HEK293 (cell line): ENCODE measurements around the gene ZNF574.

Experiments used
- CTCF ChIA-PET: fragments of 350-600 bp; formaldehyde crosslinking; extraction: SDS; loops from one replicate; lab custom pipeline; 2021; ENCODE audit warnings: antibody characterized with exemption; lab: Yijun Ruan, JAX
- POLR2A ChIA-PET: fragments of 300-600 bp; formaldehyde crosslinking; extraction: SDS; loops from one replicate; lab custom pipeline; 2020; ENCODE audit warnings: antibody characterized with exemption, inconsistent platforms; lab: Yijun Ruan, JAX
- H3K27ac ChIP-seq: fragments of 200-500 bp; sonication (Bioruptor generic); 2 replicates; pipeline ENCODE4 v1.5.1; 2014; ENCODE audit warnings: low read depth, low read length, control low read depth, inconsistent platforms; ENCODE audit errors: extremely low read depth
- H3K36me3 ChIP-seq, 2 experiments: fragments of 200-500 bp in 1 of 2; sonication (Bioruptor generic) in 1 of 2; 1 replicate in 1 of 2; 2 replicates in 1 of 2; pipeline ENCODE4 v1.5.1; 2014 to 2017; ENCODE audit warnings: inconsistent platforms in 2 of 2, low read length in 2 of 2; ENCODE audit not compliant: control insufficient read depth in 2 of 2, insufficient read depth in 1 of 2
- H3K4me1 ChIP-seq: fragments of 200-500 bp; sonication (Bioruptor generic); 2 replicates; pipeline ENCODE4 v1.5.1; 2014; ENCODE audit warnings: mild to moderate bottlenecking, low read length, inconsistent platforms; ENCODE audit not compliant: control insufficient read depth, insufficient read depth
- H3K4me3 ChIP-seq: 2 replicates; pipeline ENCODE4 v1.5.1; 2011; ENCODE audit warnings: low read depth, mild to moderate bottlenecking, control low read depth, low read length, moderate library complexity
- H3K9me3 ChIP-seq: fragments of 200-500 bp; sonication (Bioruptor generic); 2 replicates; pipeline ENCODE4 v1.5.1; 2014; ENCODE audit warnings: low read depth, low read length, inconsistent platforms; ENCODE audit not compliant: control insufficient read depth, insufficient read depth
- CTCF ChIP-seq: fragments of 450-650 bp; formaldehyde crosslinking; IDR thresholded peaks from 2 replicates; pipeline ENCODE4 v1.5.1; 2016; ENCODE audit warnings: missing biosample characterization, missing genetic modification characterization
- KLF7 ChIP-seq: fragments of 450-650 bp; formaldehyde crosslinking; IDR thresholded peaks from 2 replicates; pipeline ENCODE4 v1.5.1; 2016; ENCODE audit warnings: missing biosample characterization, missing genetic modification characterization, borderline replicate concordance
- MYNN ChIP-seq: fragments of 450-650 bp; formaldehyde crosslinking; IDR thresholded peaks from 2 replicates; pipeline ENCODE4 v1.5.1; 2016; ENCODE audit warnings: missing biosample characterization, missing genetic modification characterization, borderline replicate concordance
- PATZ1 ChIP-seq: fragments of 450-650 bp; formaldehyde crosslinking; IDR thresholded peaks from 2 replicates; pipeline ENCODE4 v1.5.1; 2016; ENCODE audit warnings: missing biosample characterization, missing genetic modification characterization
- REST ChIP-seq: fragments of 450-650 bp; formaldehyde crosslinking; IDR thresholded peaks from 2 replicates; pipeline ENCODE4 v1.5.1; 2016; ENCODE audit warnings: missing biosample characterization, missing genetic modification characterization
- SP3 ChIP-seq: fragments of 450-650 bp; formaldehyde crosslinking; IDR thresholded peaks from 2 replicates; pipeline ENCODE4 v1.5.1; 2016; ENCODE audit warnings: missing biosample characterization, missing genetic modification characterization
- TCF7L2 ChIP-seq: IDR thresholded peaks from 2 replicates; pipeline ENCODE4 v1.6.1; 2011; ENCODE audit warnings: low read depth, mild to moderate bottlenecking, inconsistent platforms, low read length, moderate library complexity, borderline replicate concordance
- WT1 ChIP-seq: fragments of 450-650 bp; formaldehyde crosslinking; IDR thresholded peaks from 2 replicates; pipeline ENCODE4 v1.5.1; 2016; ENCODE audit warnings: missing biosample characterization, missing genetic modification characterization
- ZBTB48 ChIP-seq: fragments of 450-650 bp; formaldehyde crosslinking; IDR thresholded peaks from 2 replicates; pipeline ENCODE4 v1.5.1; 2016; ENCODE audit warnings: missing biosample characterization, missing genetic modification characterization
- ZEB2 ChIP-seq: fragments of 450-650 bp; formaldehyde crosslinking; IDR thresholded peaks from 2 replicates; pipeline ENCODE4 v1.5.1; 2016; ENCODE audit warnings: missing biosample characterization, missing genetic modification characterization
- ZNF157 ChIP-seq: fragments of 450-650 bp; formaldehyde crosslinking; IDR thresholded peaks from 2 replicates; pipeline ENCODE4 v1.5.1; 2016; ENCODE audit warnings: missing biosample characterization, missing genetic modification characterization
- ZNF16 ChIP-seq: fragments of 450-650 bp; formaldehyde crosslinking; IDR thresholded peaks from 2 replicates; pipeline ENCODE4 v1.5.1; 2016; ENCODE audit warnings: low read depth, missing biosample characterization, missing genetic modification characterization
- ZNF239 ChIP-seq: fragments of 450-650 bp; formaldehyde crosslinking; IDR thresholded peaks from 2 replicates; pipeline ENCODE4 v1.5.1; 2016; ENCODE audit warnings: missing biosample characterization, missing genetic modification characterization
- ZNF24 ChIP-seq: fragments of 450-650 bp; formaldehyde crosslinking; IDR thresholded peaks from 2 replicates; pipeline ENCODE4 v1.5.1; 2016; ENCODE audit warnings: missing biosample characterization, missing genetic modification characterization
- ZNF248 ChIP-seq: fragments of 450-650 bp; formaldehyde crosslinking; IDR thresholded peaks from 2 replicates; pipeline ENCODE4 v1.5.1; 2017; ENCODE audit warnings: missing biosample characterization, missing genetic modification characterization
- ZNF266 ChIP-seq: fragments of 450-650 bp; formaldehyde crosslinking; IDR thresholded peaks from 2 replicates; pipeline ENCODE4 v1.5.1; 2016; ENCODE audit warnings: missing biosample characterization, missing genetic modification characterization, low read depth
- ZNF529 ChIP-seq: fragments of 450-650 bp; formaldehyde crosslinking; IDR thresholded peaks from 2 replicates; pipeline ENCODE4 v1.5.1; 2017; ENCODE audit warnings: missing genetic modification characterization, missing biosample characterization; ENCODE audit not compliant: insufficient replicate concordance
- ZNF580 ChIP-seq: fragments of 450-650 bp; formaldehyde crosslinking; IDR thresholded peaks from 2 replicates; pipeline ENCODE4 v1.5.1; 2016; ENCODE audit warnings: missing biosample characterization, missing genetic modification characterization
- ZNF610 ChIP-seq: fragments of 450-650 bp; formaldehyde crosslinking; IDR thresholded peaks from 2 replicates; pipeline ENCODE4 v1.5.1; 2016; ENCODE audit warnings: missing biosample characterization, missing genetic modification characterization, borderline replicate concordance
- ZNF654 ChIP-seq: fragments of 450-650 bp; formaldehyde crosslinking; IDR thresholded peaks from 2 replicates; pipeline ENCODE4 v1.5.1; 2016; ENCODE audit warnings: low read depth, missing biosample characterization, missing genetic modification characterization
- ZNF664 ChIP-seq: fragments of 450-650 bp; formaldehyde crosslinking; IDR thresholded peaks from 2 replicates; pipeline ENCODE4 v1.5.1; 2016; ENCODE audit warnings: missing biosample characterization, missing genetic modification characterization
- ZSCAN4 ChIP-seq: fragments of 450-650 bp; formaldehyde crosslinking; IDR thresholded peaks from 2 replicates; pipeline ENCODE4 v1.5.1; 2017; ENCODE audit warnings: missing biosample characterization, missing genetic modification characterization

Gene ZNF574

GRCh38 chr19:42080764-42081375 is 4.9 kb downstream of the ZNF574 start:
- Histone ChIP-seq H3K9me3 (no peaks in the 10 kb centered on the region), H3K27ac (no peak overlapping the region)
- TF ChIP-seq ZBTB48 (tag by site-specific recombination) (no peak), PATZ1 (no peak), ZNF529 (tag by site-specific recombination) (no peak), SP3 (tag by site-specific recombination) (no peak), WT1 (no peak), REST (tag by site-specific recombination) (no peak), KLF7 (tag by site-specific recombination) (no peak), ZNF16 (tag by site-specific recombination) (no peak), ZNF248 (tag by site-specific recombination) (no peak), ZNF266 (tag by site-specific recombination) (no peak), ZNF157 (no peak), ZNF610 (tag by site-specific recombination) (no peak), ZNF580 (tag by site-specific recombination) (no peak)
- TF ChIP-seq, all 188 proteins: peak for 0
- CTCF ChIA-PET: interaction anchor here (0.6 to 1.3 kb wide), 6 partner anchors 7 to 104 kb away, joined by 3 to 8 read pairs (median 3); partner anchors contain the start of gene POU2F2
- POLR2A ChIA-PET: interaction anchor here (0.8 kb wide), 1 partner anchor 44 kb away, joined by 3 read pairs; no protein-coding TSS in a partner anchor
- Histone ChIP-seq H3K4me3 (no peak overlapping the region), H3K4me1 (peaks cover 11% of the 10 kb centered on the region), H3K36me3 (peaks cover 45 to 49% of the 10 kb centered on the region in 2 experiments)

GRCh38 chr19:42081584-42082203 is 5.7 kb downstream of the ZNF574 start:
- H3K27ac ChIP-seq: peak overlapping the region; percentile 44; the same call in 1 of the 2 replicates
- ChIA-PET POLR2A (interaction anchor here (0.6 to 0.8 kb wide), 2 partner anchors 43 to 62 kb away, joined by 3 to 5 read pairs; no protein-coding TSS in a partner anchor), CTCF (interaction anchor here (0.6 to 1.3 kb wide), 11 partner anchors 8 to 356 kb away, joined by 3 to 8 read pairs (median 3); partner anchors contain the start of gene POU2F2)

More at GRCh38 chr19:42081584-42082203, 5.7 kb downstream of the ZNF574 start:
- TF ChIP-seq MYNN (tag by site-specific recombination) (no peak), ZSCAN4 (tag by site-specific recombination) (no peak), TCF7L2 (no peak), CTCF (peak; percentile 75), ZNF24 (tag by site-specific recombination) (no peak), ZNF654 (tag by site-specific recombination) (peak; percentile 50), ZNF239 (tag by site-specific recombination) (no peak), ZNF664 (peak; percentile 20; the same call in 1 of the 2 replicates), ZEB2 (tag by site-specific recombination) (0 out of 2 replicates have a peak, but pooled peaks have one; percentile 16)
- Histone ChIP-seq H3K4me1 (peaks cover 11% of the 10 kb centered on the region), H3K4me3 (no peak overlapping the region), H3K36me3 (peaks cover 45 to 49% of the 10 kb centered on the region in 2 experiments), H3K9me3 (no peaks in the 10 kb centered on the region)
